CD14-positive monocyte (primary cell): Measurements from ENCODE around the gene TGFBR3. TPM values are rescaled to one million over a fixed set of nuclear protein-coding genes. Genes with fewer than 3 reads are reported as not detected.

Source experiments
- DNase-seq, 3 donors: peaks; one replicate each; pipeline ENCODE4 v3.0.0-alpha.2; 2011 to 2022
- H2AFZ ChIP-seq: 2 replicates; pipeline ENCODE4 v1.6.0; 2012; ENCODE audit warnings: mild to moderate bottlenecking, low read depth, low read length, inconsistent platforms; ENCODE audit not compliant: insufficient read depth, poor library complexity, severe bottlenecking
- H3K27ac ChIP-seq, 2 donors: 1 replicate in 1 of 2; 2 replicates in 1 of 2; pipeline ENCODE4 v1.5.1; 2012 to 2013; ENCODE audit warnings: low read length in 2 of 2, control low read depth in 1 of 2, inconsistent platforms in 1 of 2, low read depth in 1 of 2, mild to moderate bottlenecking in 1 of 2
- H3K27me3 ChIP-seq, 2 donors: one replicate each; pipeline versions ENCODE4 v1.6.0 to v1.6.1; 2011 to 2013; ENCODE audit warnings: low read length in 2 of 2; ENCODE audit not compliant: control insufficient read depth in 2 of 2, insufficient read depth in 2 of 2
- H3K36me3 ChIP-seq, 2 donors: replicated peaks in 1 of 2; 1 replicate in 1 of 2; 2 replicates in 1 of 2; pipeline versions ENCODE4 v1.5.1 to v1.6.1; 2012 to 2013; ENCODE audit warnings: low read length in 2 of 2, control low read depth in 1 of 2, inconsistent platforms in 1 of 2, mild to moderate bottlenecking in 1 of 2; ENCODE audit not compliant: insufficient read depth in 2 of 2, control insufficient read depth in 1 of 2
- H3K4me1 ChIP-seq, 2 donors: 1 replicate in 1 of 2; 2 replicates in 1 of 2; pipeline versions ENCODE4 v1.5.1 to v1.6.1; 2012 to 2013; ENCODE audit warnings: low read length in 2 of 2, control low read depth in 1 of 2, inconsistent platforms in 1 of 2, mild to moderate bottlenecking in 1 of 2, moderate library complexity in 1 of 2; ENCODE audit not compliant: insufficient read depth in 2 of 2, control insufficient read depth in 1 of 2
- H3K4me2 ChIP-seq: replicated peaks from 2 replicates; pipeline ENCODE3; 2012; ENCODE audit warnings: low read length, moderate library complexity, mild to moderate bottlenecking; ENCODE audit not compliant: poor library complexity, severe bottlenecking; ENCODE audit errors: extremely low read depth
- H3K4me3 ChIP-seq, 3 experiments: fragments of 200-600 bp in 1 of 3; sonication (generic) in 1 of 3; replicated peaks in 1 of 3; 1 replicate in 2 of 3; 2 replicates in 1 of 3; pipeline ENCODE4 v1.5.1; 2011 to 2013; ENCODE audit warnings: low read length in 3 of 3, mild to moderate bottlenecking in 3 of 3, control low read depth in 2 of 3, low read depth in 2 of 3, inconsistent platforms in 1 of 3, moderate library complexity in 1 of 3
- H3K79me2 ChIP-seq: 2 replicates; pipeline ENCODE4 v1.6.0; 2012; ENCODE audit warnings: mild to moderate bottlenecking, control low read depth, inconsistent platforms, low read length, moderate library complexity; ENCODE audit not compliant: insufficient read depth
- H3K9ac ChIP-seq: 2 replicates; pipeline ENCODE4 v1.6.0; 2017; ENCODE audit warnings: low read length, mild to moderate bottlenecking; ENCODE audit not compliant: insufficient read depth, poor library complexity, severe bottlenecking
- H3K9me3 ChIP-seq, 2 donors: replicated peaks in 1 of 2; 1 replicate in 1 of 2; 2 replicates in 1 of 2; pipeline versions ENCODE4 v1.5.1 to v1.6.1; 2012 to 2013; ENCODE audit warnings: low read length in 2 of 2, control low read depth in 1 of 2; ENCODE audit not compliant: control insufficient read depth in 1 of 2, insufficient read depth in 1 of 2
- H4K20me1 ChIP-seq: 2 replicates; pipeline ENCODE4 v1.6.0; 2012; ENCODE audit warnings: mild to moderate bottlenecking, low read length, control low read depth, moderate library complexity; ENCODE audit not compliant: insufficient read depth
- H3K27ac Mint-ChIP-seq, 7 donors: one replicate each; pipeline ENCODE4 v1.8.0; 2020; ENCODE audit warnings: mild to moderate bottlenecking in 7 of 7, mixed read lengths in 7 of 7, moderate library complexity in 6 of 7, inconsistent platforms in 2 of 7
- H3K27me3 Mint-ChIP-seq, 3 donors: one replicate each; pipeline ENCODE4 v1.8.0; 2021 to 2022; ENCODE audit warnings: low read depth in 3 of 3, mild to moderate bottlenecking in 3 of 3, mixed read lengths in 3 of 3, moderate library complexity in 3 of 3, inconsistent platforms in 1 of 3
- H3K36me3 Mint-ChIP-seq, 2 donors: one replicate each; pipeline ENCODE4 v1.8.0; 2020; ENCODE audit warnings: mixed read lengths in 2 of 2, inconsistent platforms in 1 of 2, mild to moderate bottlenecking in 1 of 2
- H3K4me1 Mint-ChIP-seq: one replicate; pipeline ENCODE4 v1.8.0; 2020; ENCODE audit warnings: mild to moderate bottlenecking, mixed read lengths
- H3K4me3 Mint-ChIP-seq, 2 donors: one replicate each; pipeline ENCODE4 v1.8.0; 2020; ENCODE audit warnings: mild to moderate bottlenecking in 2 of 2, mixed read lengths in 2 of 2, moderate library complexity in 1 of 2
- H3K9me3 Mint-ChIP-seq, 7 donors: one replicate each; pipeline ENCODE4 v1.8.0; 2020 to 2022; ENCODE audit warnings: mixed read lengths in 7 of 7, mild to moderate bottlenecking in 6 of 7, moderate library complexity in 6 of 7, inconsistent platforms in 2 of 7
- WGBS: methylation state at CpG from one replicate; pipeline ENCODE4 v1.1.5; 2013; ENCODE audit warnings: missing lambda C conversion rate; ENCODE audit not compliant: insufficient coverage; 5-methylcytosine and 5-hydroxymethylcytosine counted together
- intact Hi-C, 2 donors: fragments of 100-400 bp; cut with micrococcal nuclease; formaldehyde crosslinking; loops; one replicate each; pipeline versions ENCODE4 v1.15.0 to v1.15.1; 2023
- polyA plus RNA-seq, 3 donors: library from polyadenylated mRNA; depleted of rRNA in 1 of 3; unstranded in 2 of 3; stranded (reverse) in 1 of 3; fragments of 300-500 nt in 2 of 3; fragments of >200 nt in 1 of 3; fragmentation: Illumina TruSeq in 2 of 3; gene quantifications; 1 replicate in 2 of 3; 2 replicates in 1 of 3; pipeline ENCODE4 v1.2.3, GENCODE V29; 2012 to 2021
- TF ChIP-seq, protein P1 (sequence below): fragments of 200-600 bp; IDR thresholded peaks from one replicate; pipeline ENCODE4 v1.8.0; 2022; ENCODE audit warnings: antibody characterized with exemption, mild to moderate bottlenecking

The TGFBR3 gene
- polyA plus RNA-seq, 3 donors = 0.09 to 0.28 (median 0.20) TPM

DNA sequence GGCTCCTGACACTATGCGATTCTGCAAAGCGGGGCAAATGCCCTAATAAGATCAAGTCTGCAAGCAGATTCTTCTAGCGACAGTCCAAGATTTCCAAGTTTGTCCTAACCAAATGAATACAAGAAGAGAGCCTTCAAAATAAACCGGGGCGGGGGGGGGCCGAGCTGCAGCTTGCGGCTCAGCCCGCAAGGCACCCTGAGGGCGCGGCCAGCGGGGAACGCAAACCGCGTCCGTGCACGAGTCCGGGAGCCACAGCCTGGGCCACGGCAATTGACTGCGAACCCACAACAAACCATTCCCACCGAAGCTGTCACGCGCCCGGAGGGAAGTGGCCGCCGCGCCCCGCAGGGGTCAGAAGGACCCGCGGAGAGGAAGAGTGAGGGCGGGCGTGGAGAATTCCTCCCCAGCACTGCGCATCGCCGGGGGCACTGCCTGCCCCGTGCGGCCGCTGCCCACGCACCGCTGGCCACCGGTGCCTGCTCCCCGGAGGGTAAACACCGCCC lies 687 bp downstream of the TGFBR3 start:
- Histone ChIP-seq H3K36me3 (no peaks in the 10 kb centered on the region), H3K4me1 (peaks cover 15 to 19% of the 10 kb centered on the region in 2 donors), H2AFZ (peak overlapping the region; percentile 78), H3K9me3 (peaks cover 0 to 12% of the 10 kb centered on the region in 2 donors), H4K20me1 (no peaks in the 10 kb centered on the region), H3K9ac (peak overlapping the region; percentile 53), H3K27ac (no peak overlapping the region), H3K4me2 (peak overlapping the region; percentile 91), H3K27me3 (peaks cover 45 to 62% of the 10 kb centered on the region in 2 donors), H3K4me3 (peak overlapping the region; percentile 26 to 77 (median 33)), H3K79me2 (no peaks in the 10 kb centered on the region)
- intact Hi-C loops = no loop called here
- peak overlapping the region; percentile 69 to 93 for H3K4me3 Mint-ChIP-seq
- 0% methylated on average over 35 of the region's 42 CpGs for WGBS
- TF ChIP-seq, protein P1, sequence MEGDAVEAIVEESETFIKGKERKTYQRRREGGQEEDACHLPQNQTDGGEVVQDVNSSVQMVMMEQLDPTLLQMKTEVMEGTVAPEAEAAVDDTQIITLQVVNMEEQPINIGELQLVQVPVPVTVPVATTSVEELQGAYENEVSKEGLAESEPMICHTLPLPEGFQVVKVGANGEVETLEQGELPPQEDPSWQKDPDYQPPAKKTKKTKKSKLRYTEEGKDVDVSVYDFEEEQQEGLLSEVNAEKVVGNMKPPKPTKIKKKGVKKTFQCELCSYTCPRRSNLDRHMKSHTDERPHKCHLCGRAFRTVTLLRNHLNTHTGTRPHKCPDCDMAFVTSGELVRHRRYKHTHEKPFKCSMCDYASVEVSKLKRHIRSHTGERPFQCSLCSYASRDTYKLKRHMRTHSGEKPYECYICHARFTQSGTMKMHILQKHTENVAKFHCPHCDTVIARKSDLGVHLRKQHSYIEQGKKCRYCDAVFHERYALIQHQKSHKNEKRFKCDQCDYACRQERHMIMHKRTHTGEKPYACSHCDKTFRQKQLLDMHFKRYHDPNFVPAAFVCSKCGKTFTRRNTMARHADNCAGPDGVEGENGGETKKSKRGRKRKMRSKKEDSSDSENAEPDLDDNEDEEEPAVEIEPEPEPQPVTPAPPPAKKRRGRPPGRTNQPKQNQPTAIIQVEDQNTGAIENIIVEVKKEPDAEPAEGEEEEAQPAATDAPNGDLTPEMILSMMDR = no peak
- peaks cover 0 to 15% of the 10 kb centered on the region in 2 donors for H3K36me3 Mint-ChIP-seq
- peaks cover 0 to 11% (median 5%) of the 10 kb centered on the region in 7 donors for H3K9me3 Mint-ChIP-seq
- DNase-seq = peak in 1 of 3 donors; percentile 9
- peaks cover 63 to 74% (median 65%) of the 10 kb centered on the region in 3 donors for H3K27me3 Mint-ChIP-seq
- H3K27ac Mint-ChIP-seq = no peak overlapping the region
- peaks cover 18% of the 10 kb centered on the region for H3K4me1 Mint-ChIP-seq

DNA sequence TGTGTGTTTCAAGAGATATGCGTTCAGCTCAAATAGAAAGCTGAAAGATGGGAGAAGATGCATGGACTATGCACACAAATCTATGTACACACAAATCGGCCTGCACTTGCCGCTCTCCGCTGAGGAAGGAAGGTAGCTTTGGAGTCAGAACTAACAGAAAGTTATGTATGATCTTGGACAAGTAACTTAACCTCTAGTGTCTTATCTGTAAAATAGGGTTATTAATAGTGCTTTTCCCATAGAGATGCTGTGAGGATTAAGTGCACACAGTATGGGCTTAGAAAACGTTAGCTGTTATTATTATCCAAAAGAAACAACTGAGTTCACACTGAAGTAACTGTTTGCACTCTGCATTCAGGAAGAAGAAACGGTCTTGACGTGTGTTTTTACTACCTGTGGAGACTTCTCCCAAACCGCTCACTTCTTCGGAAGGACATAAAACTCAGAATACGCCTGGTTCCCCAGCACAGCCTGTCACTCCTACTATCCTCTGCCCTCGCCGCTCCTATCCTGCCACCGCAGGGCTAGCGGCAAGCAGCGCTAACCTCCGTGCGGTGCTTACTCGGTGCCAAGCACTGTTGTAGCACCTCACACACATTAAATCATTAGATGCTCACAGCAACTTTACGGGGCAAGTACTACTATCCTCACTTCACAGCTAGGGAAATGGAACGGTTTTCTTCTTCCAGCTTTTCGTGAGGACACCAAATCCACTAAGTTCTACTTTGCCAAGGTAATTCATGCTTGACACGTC lies 1.3 kb downstream of the TGFBR3 start:
- peak overlapping the region; percentile 69 to 93 for H3K4me3 Mint-ChIP-seq
- DNase-seq = no peak
- H3K36me3 Mint-ChIP-seq = peaks cover 0 to 15% of the 10 kb centered on the region in 2 donors
- WGBS = 2% methylated on average over 15 of the region's 22 CpGs
- peak overlapping the region; percentile 91 for H3K4me2 ChIP-seq
- peaks cover 18% of the 10 kb centered on the region for H3K4me1 Mint-ChIP-seq
- intact Hi-C loops = no loop called here
- H3K27ac ChIP-seq = no peak overlapping the region
- peaks cover 60 to 74% (median 63%) of the 10 kb centered on the region in 3 donors for H3K27me3 Mint-ChIP-seq
- peaks cover 0 to 12% of the 10 kb centered on the region in 2 donors for H3K9me3 ChIP-seq
- peaks cover 15 to 19% of the 10 kb centered on the region in 2 donors for H3K4me1 ChIP-seq
- no peak overlapping the region for H3K9ac ChIP-seq
- TF ChIP-seq, protein P1 = no peak
- no peak overlapping the region for H3K27ac Mint-ChIP-seq
- no peaks in the 10 kb centered on the region for H4K20me1 ChIP-seq
- peak overlapping the region; percentile 78 for H2AFZ ChIP-seq
- H3K36me3 ChIP-seq = no peaks in the 10 kb centered on the region
- no peaks in the 10 kb centered on the region for H3K79me2 ChIP-seq
- peaks cover 45 to 65% of the 10 kb centered on the region in 2 donors for H3K27me3 ChIP-seq
- H3K4me3 ChIP-seq = peak overlapping the region in 2 of 3 experiments; percentile 26 to 77
- H3K9me3 Mint-ChIP-seq = peaks cover 0 to 11% (median 4%) of the 10 kb centered on the region in 7 donors
